GM20431 (cell line): Measurements from ENCODE around the gene ZNF837.
"Not testable (repeated sequence)": the region's sequence is repeated elsewhere in the genome, so short reads cannot be mapped to it uniquely, and the experiment has no call there.

Source experiments
- in situ Hi-C: fragments of 300-500 bp; cut with MseI, MboI; formaldehyde crosslinking; loops from one replicate; pipeline ENCODE4 v1.15.0; 2020; ENCODE audit warnings: low sequenced_read_pairs; ENCODE audit not compliant: unreplicated experiment

Gene ZNF837

GRCh38 chr19:58351990-58352755 lies 28.7 kb downstream of the ZNF837 start:
- in situ Hi-C loops = no loop called here

GRCh38 chr19:58351558-58351878 lies 29.3 kb downstream of the ZNF837 start:
- in situ Hi-C loops = no loop called here

DNA sequence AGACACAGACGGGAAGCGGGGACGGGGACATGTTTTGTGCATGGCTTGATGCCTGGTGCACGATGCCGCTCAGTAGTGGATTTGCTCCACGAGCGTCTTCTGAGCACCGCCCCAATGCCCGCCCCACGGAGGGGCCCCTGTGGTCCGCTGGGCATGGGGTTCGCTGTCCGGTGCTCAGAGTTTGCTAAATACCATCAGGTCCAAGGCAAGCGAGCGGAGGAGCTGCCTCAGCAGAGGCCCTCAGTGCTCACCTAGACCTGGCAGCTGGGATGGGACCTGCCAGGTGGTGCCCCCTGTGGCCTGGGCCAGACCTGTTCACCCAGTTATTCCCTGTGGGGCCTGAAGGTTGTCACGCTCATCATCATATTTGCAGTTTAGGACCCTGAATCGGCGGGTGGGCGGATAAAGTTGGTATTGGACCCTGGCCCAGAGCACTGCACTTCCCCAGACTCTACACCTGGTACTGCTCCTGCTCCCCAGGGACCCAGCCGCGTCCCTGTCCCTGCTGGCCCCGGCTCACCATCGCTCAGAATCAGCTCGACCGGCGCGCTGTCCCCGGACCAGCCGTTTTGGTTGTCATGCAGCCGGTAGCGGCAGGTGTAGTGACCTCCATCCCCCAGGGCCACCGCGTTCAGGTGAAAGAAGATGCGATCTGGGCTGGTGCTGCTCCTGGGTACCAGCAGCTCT lies 29.8 kb downstream of the ZNF837 start:
- in situ Hi-C loops = no loop called here

DNA sequence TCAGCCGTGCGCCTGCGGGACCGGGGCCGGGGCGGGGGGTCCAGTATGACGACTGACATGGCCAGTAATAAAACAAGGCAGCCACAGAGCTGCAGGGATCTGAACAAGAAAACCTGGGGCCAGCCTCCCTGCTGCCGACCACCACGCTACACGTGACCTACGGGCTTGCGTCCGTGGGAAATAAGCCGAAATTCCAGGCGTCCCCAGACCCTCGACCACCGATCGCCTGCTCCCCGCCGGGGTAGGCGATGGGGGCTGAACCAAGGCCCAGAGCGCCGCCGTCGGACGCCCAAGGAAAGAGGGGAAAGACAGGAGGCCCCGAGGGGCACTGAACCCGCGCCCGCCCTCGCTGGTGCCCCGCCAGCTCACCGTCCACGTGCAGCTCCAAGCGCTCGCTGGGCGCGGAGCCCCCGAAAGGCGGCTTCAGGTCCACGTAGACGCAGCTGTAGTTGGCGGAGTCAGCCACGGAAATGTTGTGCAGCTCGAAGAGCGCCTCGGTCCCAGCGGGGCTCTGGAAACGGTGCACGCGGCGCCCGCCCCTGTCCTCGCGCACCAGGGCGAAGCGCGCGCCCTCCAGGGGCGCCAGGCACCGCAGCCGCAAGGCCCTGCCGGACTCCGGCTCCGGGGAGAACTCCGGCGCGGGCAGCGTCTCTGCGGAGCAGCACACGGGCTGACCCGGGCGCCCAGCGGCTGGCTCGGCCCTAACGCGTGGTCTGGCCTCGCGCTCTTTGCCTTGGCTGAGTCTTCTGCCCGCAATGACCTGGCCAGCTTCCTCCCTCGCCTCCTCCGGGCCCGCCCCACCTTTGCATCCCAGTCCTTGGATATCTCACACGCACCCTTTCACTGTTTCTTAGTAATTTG lies 30.6 kb downstream of the ZNF837 start:
- in situ Hi-C loops = no loop called here

- in situ Hi-C loops = no loop called here
Observed at GRCh38 chr19:58349590-58349989, 31.2 kb downstream of the ZNF837 start.

GRCh38 chr19:58348080-58348479 lies 32.8 kb downstream of the ZNF837 start:
- in situ Hi-C loops = not testable (repeated sequence)

DNA sequence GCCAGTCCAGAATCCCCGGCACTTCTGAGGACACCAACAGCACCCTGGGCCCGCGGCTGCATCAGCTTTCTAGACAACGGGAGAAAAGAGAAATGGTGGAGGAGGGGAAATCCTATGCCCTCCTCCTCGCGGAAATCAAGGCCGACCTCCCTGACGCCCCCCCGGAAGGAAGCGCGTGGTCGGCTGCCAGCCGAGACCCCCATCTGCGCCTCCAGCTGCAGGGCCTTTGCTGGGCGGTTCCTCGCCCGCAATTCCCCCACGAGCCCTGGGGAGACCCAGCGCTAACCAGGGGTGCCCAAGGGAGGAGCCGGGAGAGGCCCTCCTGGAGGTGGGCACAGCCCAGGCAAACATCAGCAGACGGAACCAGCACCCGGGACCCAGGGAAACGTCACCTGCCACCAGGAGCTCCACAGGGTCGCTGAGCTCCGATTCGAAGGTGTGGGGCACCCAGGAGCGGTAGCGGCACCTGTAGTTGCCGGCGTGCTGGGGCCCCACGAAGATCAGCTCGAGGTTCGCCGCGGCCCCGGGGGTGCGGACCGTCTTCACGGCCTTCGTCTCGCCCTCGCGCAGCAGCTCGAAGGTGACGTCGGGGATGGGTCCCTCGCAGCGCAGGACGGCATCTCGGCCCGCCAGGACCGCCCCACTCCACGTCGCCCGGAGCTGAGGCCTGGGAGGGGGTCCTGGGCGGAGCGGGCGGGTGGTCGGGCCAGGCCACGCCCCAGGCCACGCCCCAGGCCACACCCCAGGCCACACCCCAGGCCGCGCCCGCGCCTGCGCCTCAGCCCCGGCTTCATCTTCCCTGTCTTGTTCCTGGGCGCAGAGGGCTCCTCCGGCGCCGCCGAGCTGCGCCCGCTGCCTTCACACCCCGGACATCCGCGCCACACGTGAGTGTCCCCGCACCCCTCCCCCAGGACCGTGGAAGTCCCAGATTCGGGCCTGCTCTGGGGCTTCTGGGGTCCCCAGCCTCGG lies 33.6 kb downstream of the ZNF837 start:
- in situ Hi-C loops = no loop called here

GRCh38 chr19:58345558-58345957 lies 35.3 kb downstream of the ZNF837 start:
- in situ Hi-C loops = no loop called here

DNA sequence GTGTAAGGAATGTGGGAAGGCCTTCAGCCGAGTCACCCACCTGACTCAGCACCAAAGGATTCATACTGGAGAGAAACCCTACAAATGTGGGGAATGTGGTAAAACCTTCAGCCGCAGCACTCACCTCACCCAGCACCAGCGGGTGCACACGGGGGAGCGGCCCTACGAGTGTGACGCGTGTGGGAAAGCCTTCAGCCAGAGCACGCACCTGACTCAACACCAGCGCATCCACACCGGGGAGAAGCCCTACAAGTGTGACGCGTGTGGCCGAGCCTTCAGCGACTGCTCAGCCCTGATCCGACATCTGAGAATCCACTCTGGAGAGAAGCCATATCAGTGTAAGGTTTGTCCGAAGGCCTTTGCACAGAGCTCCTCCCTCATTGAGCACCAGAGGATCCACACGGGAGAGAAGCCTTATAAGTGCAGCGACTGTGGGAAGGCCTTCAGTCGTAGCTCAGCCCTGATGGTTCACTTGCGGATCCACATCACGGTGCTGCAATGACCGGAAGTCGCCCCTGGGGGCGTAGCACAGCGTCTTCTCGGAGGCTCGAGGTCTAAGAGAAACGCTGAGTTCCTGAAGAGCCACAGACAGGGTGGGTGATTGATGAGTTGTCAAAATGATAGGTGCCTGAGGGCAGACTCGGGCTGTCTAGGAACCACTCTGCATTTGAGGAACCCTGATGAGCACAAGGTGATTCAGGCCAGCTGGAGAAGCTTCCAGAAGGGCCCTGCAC lies 41.8 kb downstream of the ZNF837 start:
- in situ Hi-C loops = no loop called here

DNA sequence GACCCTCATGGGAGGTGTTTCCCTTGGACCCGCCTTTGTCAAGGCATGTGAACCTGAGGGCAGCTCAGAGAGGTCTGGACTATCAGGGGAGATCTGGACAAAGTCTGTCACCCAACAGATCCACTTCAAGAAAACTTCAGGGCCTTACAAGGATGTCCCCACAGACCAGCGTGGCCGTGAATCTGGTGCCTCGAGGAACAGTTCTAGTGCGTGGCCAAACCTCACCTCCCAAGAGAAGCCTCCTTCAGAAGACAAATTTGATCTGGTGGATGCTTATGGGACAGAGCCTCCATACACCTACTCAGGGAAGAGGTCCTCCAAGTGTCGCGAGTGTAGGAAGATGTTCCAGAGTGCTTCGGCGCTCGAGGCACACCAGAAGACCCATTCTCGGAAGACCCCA lies 42.5 kb downstream of the ZNF837 start:
- in situ Hi-C loops = no loop called here

- in situ Hi-C loops = no loop called here
Observed at GRCh38 chr19:58336820-58337219, 44.0 kb downstream of the ZNF837 start.

DNA sequence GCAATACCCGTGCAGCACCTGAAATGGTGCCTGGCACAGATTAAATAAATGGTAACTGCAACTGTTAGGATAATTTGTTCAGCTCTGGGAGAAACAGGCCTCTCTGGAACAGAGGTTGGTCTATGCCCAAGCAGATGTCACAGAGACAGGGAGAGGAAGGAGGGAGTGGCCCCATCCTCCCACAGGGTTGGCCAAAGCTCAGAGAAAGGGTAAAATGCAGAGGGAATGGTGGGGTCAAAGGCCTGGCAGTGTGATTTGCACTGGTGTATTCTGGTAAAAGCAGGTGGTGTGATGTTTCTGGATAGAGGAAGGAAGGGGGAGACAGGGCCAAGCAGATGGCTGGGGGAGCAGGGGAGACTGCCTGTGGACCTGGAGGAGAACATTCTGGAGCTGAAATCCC lies 44.6 kb downstream of the ZNF837 start:
- in situ Hi-C loops = no loop called here

DNA sequence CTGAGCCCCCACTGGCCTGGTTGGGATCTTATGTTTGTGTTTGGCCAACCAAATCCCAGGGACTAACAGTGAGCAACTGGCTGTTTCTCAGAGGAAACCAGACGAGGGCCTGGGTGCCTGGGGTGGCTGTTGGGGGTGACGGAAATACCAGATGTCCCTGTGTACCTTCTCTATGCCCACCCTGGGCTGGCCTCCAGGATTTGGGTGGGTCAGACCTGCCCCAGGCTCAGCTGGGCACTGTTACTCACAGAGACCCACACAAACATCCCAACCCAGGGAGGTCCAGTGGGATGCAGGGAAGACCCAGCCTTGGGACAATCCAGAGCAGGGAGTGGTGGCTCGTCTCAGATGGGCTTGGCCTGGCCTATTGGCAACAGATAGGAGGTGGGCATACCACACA lies 45.2 kb downstream of the ZNF837 start:
- in situ Hi-C loops = no loop called here

DNA sequence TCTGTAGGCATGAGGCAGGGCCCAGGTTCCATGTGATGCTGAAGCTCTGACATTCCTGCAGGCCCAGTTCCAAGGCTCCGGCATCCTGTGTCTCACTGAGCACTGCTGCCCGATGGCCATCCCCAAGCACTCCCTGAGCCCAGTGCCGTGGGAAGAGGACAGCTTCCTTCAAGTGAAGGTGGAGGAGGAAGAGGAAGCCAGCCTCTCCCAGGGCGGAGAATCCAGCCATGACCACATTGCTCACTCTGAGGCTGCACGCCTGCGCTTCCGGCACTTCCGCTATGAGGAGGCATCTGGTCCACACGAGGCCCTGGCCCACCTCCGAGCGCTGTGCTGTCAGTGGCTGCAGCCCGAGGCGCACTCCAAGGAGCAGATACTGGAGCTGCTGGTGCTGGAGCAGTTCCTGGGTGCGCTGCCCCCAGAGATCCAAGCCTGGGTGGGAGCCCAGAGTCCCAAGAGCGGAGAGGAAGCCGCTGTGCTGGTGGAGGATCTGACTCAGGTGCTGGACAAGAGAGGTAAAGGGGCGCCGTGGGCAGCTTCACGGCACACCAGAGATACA lies 46.1 kb downstream of the ZNF837 start:
- in situ Hi-C loops = no loop called here

DNA sequence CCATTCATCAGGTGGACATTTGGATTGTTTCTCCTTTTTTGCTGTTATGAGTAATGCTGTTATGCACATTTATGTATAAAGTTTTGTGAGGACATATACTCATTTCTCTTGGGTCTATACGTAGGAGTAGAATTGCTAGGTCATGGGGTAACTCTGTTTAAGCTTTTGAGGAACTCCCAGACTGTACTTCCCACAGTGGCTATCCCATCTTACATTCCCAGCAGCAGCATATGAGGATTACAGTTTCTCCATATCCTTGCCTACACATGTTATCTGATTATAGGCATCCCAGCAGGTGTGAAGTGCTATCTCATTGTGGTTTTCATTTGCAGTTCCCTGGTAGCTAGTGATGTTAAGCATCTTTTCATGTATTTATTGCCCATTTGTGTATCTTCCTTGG lies 48.1 kb downstream of the ZNF837 start:
- in situ Hi-C loops = no loop called here

DNA sequence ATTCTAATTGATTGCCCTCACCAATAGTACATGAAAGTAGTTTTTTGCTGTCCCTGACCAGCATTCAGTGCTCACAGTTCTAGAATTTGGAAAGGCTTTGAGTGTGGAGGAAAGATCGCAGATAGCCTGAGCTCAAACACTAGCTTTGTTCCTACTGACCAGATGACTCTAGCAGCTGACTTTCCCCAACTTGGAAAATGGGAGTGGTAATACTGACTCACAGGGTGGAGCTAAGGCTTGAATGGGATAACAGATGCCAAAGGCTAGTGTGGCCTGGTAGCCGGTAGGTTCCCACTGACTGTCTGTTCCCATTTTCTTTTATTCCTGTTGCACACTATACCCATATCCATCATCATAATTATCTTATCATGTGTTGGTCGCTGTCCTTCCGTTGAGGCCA lies 50.4 kb downstream of the ZNF837 start:
- in situ Hi-C loops = no loop called here

DNA sequence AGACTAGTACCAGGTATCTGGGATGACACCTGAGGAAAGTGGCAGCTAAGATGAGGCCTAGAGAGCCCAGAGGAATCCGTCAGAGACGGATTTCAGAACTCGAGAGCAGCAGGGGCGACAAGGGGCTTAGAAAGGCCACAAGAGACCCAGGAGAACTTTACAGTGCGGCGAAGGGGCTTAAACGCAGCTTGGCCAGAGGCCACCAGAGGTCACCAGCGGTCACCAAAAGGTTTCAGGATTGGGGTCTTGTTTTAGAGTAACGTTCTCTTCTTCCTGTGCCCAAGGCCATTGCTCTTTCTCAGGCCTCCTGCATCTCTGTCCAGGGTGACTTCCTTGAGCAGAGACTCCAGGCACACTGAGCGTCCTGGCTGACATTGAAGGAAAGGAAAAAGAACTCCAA lies 51.8 kb downstream of the ZNF837 start:
- in situ Hi-C loops = no loop called here

GRCh38 chr19:58326914-58327726 lies 53.7 kb downstream of the ZNF837 start, which contains the start of gene ZSCAN22:
ZSCAN22 (plus strand) TSS chr19:58326994; CDS start chr19:58334803, 7,809 bp downstream.
- in situ Hi-C loops = no loop called here
